Mesenteric fat pad (tissue), 1 donor: ENCODE results near the gene VPS13D. TPM values are rescaled to one million over a fixed set of nuclear protein-coding genes. Genes with fewer than 3 reads are reported as not detected.
A peak's percentile ranks its signal among the peaks of the same experiment; 100 is the strongest.

Source experiments
- DNase-seq: peaks from one replicate; pipeline ENCODE4 v3.0.0-alpha.2; 2020; ENCODE audit warnings: low spot score
- total RNA-seq: library from RNA; stranded (reverse); fragmentation: NEBNext Ultra II Directional; extraction: Animal tissue kit (Norgen Biotek cat#: 25700); gene quantifications from one replicate; pipeline ENCODE4 v1.2.1, GENCODE V29; 2021
- donor health status: DM: yes; HTN: yes; CAD: no.

VPS13D gene
- total RNA-seq, 1 donor from 2014 or later, result 143 TPM

GRCh38 chr1:12547586-12548225 is 317.9 kb downstream of the VPS13D start:
- DNase-seq, result peak; percentile 81

- DNase-seq, result peak; percentile 88
These were observed 318.6 kb downstream of the VPS13D start for GRCh38 chr1:12548279-12548972.

GRCh38 chr1:12548973-12549459 is 319.2 kb downstream of the VPS13D start:
- DNase-seq, result no peak

GRCh38 chr1:12549460-12550349 is 319.9 kb downstream of the VPS13D start:
- no peak for DNase-seq

- DNase-seq, result no peak
These were observed 321.8 kb downstream of the VPS13D start for GRCh38 chr1:12551584-12551983.

- DNase-seq, result no peak
These were observed 322.5 kb downstream of the VPS13D start for GRCh38 chr1:12552111-12552888.

- no peak for DNase-seq
These were observed 323.4 kb downstream of the VPS13D start for GRCh38 chr1:12552951-12553921.

GRCh38 chr1:12553963-12554362 is 324.1 kb downstream of the VPS13D start:
- DNase-seq, result no peak

- no peak for DNase-seq
These were observed 324.9 kb downstream of the VPS13D start for GRCh38 chr1:12554521-12555305.

GRCh38 chr1:12555411-12556367 is 325.9 kb downstream of the VPS13D start:
- no peak for DNase-seq

GRCh38 chr1:12556368-12556930 is 326.6 kb downstream of the VPS13D start:
- DNase-seq, result no peak

- no peak for DNase-seq
These were observed 327.4 kb downstream of the VPS13D start for GRCh38 chr1:12556957-12557935.

- DNase-seq, result no peak
These were observed 331.3 kb downstream of the VPS13D start for GRCh38 chr1:12561121-12561520.
